ENCODE measurements around the gene ZNF664. TPM values are rescaled to one million over a fixed set of nuclear protein-coding genes. Genes with fewer than 3 reads are reported as not detected.
"Not testable (repeated sequence)": the region's sequence is repeated elsewhere in the genome, so short reads cannot be mapped to it uniquely, and the experiment has no call there.

The ZNF664 gene
- total RNA-seq, 2 experiments from 2014 or later: 45.9 to 50.4 TPM

- ATAC-seq (ENCODE audit: low read depth) (no peak), DNase-seq (no peak)
- H3K4me1 Mint-ChIP-seq: no peaks in the 10 kb centered on the region
- H3K36me3 Mint-ChIP-seq: peaks cover 10% of the 10 kb centered on the region
- POLR2A ChIA-PET: no interaction called here
- peaks cover 2% of the 10 kb centered on the region for H3K27me3 Mint-ChIP-seq
- H3K27ac Mint-ChIP-seq: no peak overlapping the region
- no peak overlapping the region for H3K4me3 Mint-ChIP-seq
- no peaks in the 10 kb centered on the region for H3K9me3 Mint-ChIP-seq
These were observed 27.5 kb upstream of the ZNF664 start for GRCh38 chr12:123945287-123946151.

GRCh38 chr12:123946152-123946515 lies 26.9 kb upstream of the ZNF664 start:
- Mint-ChIP-seq H3K9me3 (no peaks in the 10 kb centered on the region), H3K4me1 (no peaks in the 10 kb centered on the region), H3K36me3 (peaks cover 9% of the 10 kb centered on the region), H3K4me3 (no peak overlapping the region), H3K27me3 (peaks cover 2% of the 10 kb centered on the region), H3K27ac (no peak overlapping the region)
- ATAC-seq (ENCODE audit: low read depth) (no peak), DNase-seq (no peak)
- POLR2A ChIA-PET: no interaction called here

GRCh38 chr12:123946516-123947505 lies 26.2 kb upstream of the ZNF664 start:
- H3K27ac Mint-ChIP-seq; H3K4me1 Mint-ChIP-seq; ATAC-seq (ENCODE audit: low read depth); DNase-seq; H3K27me3 Mint-ChIP-seq; H3K4me3 Mint-ChIP-seq; H3K36me3 Mint-ChIP-seq; POLR2A ChIA-PET; H3K9me3 Mint-ChIP-seq: not testable (repeated sequence)

- DNase-seq; ATAC-seq (ENCODE audit: low read depth); H3K4me3 Mint-ChIP-seq; POLR2A ChIA-PET; H3K36me3 Mint-ChIP-seq; H3K27ac Mint-ChIP-seq; H3K4me1 Mint-ChIP-seq; H3K27me3 Mint-ChIP-seq; H3K9me3 Mint-ChIP-seq: not testable (repeated sequence)
These were observed 25.5 kb upstream of the ZNF664 start for GRCh38 chr12:123947531-123947930.

GRCh38 chr12:123948401-123948795 lies 24.6 kb upstream of the ZNF664 start:
- no peak overlapping the region for H3K27ac Mint-ChIP-seq

GRCh38 chr12:123948796-123949769 lies 23.9 kb upstream of the ZNF664 start:
- no peak overlapping the region for H3K27ac Mint-ChIP-seq
- ATAC-seq (ENCODE audit: low read depth): no peak
- H3K4me1 Mint-ChIP-seq: no peaks in the 10 kb centered on the region
- H3K36me3 Mint-ChIP-seq: no peaks in the 10 kb centered on the region
- POLR2A ChIA-PET: no interaction called here
- H3K27me3 Mint-ChIP-seq: peaks cover 2% of the 10 kb centered on the region
- H3K9me3 Mint-ChIP-seq: no peaks in the 10 kb centered on the region
- no peak for DNase-seq
- H3K4me3 Mint-ChIP-seq: no peak overlapping the region

More at GRCh38 chr12:123948401-123948795, 24.6 kb upstream of the ZNF664 start:
- Mint-ChIP-seq H3K4me1 (no peaks in the 10 kb centered on the region), H3K36me3 (no peaks in the 10 kb centered on the region), H3K9me3 (no peaks in the 10 kb centered on the region), H3K27me3 (peaks cover 2% of the 10 kb centered on the region), H3K4me3 (no peak overlapping the region)
- ATAC-seq (ENCODE audit: low read depth) (no peak), DNase-seq (no peak)
- POLR2A ChIA-PET: no interaction called here

DNA sequence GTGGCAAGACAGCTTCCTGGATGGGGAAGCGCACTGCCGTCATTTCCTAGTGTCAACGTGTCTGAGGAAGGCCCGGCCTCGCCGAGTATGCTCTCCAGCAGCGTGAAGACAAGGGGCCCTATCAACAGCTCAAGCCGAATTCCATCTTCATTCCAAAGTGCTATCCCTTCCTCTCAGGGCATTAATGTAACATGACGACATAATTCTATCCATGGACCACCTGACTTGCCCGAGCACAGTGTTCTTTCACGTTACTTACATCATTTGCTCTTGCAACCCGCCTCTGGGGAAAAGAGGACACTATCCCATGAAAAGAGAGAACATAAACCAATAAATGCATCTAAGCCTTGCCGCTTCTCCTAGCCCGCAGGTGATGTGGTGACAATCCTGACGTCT lies 23.2 kb upstream of the ZNF664 start:
- H3K4me3 Mint-ChIP-seq: no peak overlapping the region
- peaks cover 2% of the 10 kb centered on the region for H3K27me3 Mint-ChIP-seq
- POLR2A ChIA-PET: no interaction called here
- DNase-seq: no peak
- no peaks in the 10 kb centered on the region for H3K36me3 Mint-ChIP-seq
- ATAC-seq (ENCODE audit: low read depth): no peak
- H3K27ac Mint-ChIP-seq: no peak overlapping the region
- no peaks in the 10 kb centered on the region for H3K4me1 Mint-ChIP-seq
- H3K9me3 Mint-ChIP-seq: no peaks in the 10 kb centered on the region

GRCh38 chr12:123950476-123951349 lies 22.3 kb upstream of the ZNF664 start:
- POLR2A ChIA-PET: no interaction called here
- no peak for DNase-seq
- Mint-ChIP-seq H3K4me1 (no peaks in the 10 kb centered on the region), H3K9me3 (no peaks in the 10 kb centered on the region), H3K27me3 (peaks cover 2% of the 10 kb centered on the region), H3K27ac (no peak overlapping the region), H3K36me3 (no peaks in the 10 kb centered on the region), H3K4me3 (no peak overlapping the region)
- no peak for ATAC-seq (ENCODE audit: low read depth)

GRCh38 chr12:123951467-123951866 lies 21.5 kb upstream of the ZNF664 start:
- ATAC-seq (ENCODE audit: low read depth): no peak
- Mint-ChIP-seq H3K4me3 (no peak overlapping the region), H3K27me3 (no peaks in the 10 kb centered on the region), H3K27ac (no peak overlapping the region), H3K4me1 (no peaks in the 10 kb centered on the region), H3K36me3 (no peaks in the 10 kb centered on the region), H3K9me3 (no peaks in the 10 kb centered on the region)
- POLR2A ChIA-PET: no interaction called here
- DNase-seq: no peak

- no peaks in the 10 kb centered on the region for H3K9me3 Mint-ChIP-seq
- no peak overlapping the region for H3K4me3 Mint-ChIP-seq
- DNase-seq (no peak), ATAC-seq (ENCODE audit: low read depth) (no peak)
- H3K27ac Mint-ChIP-seq: no peak overlapping the region
- H3K4me1 Mint-ChIP-seq: no peaks in the 10 kb centered on the region
- POLR2A ChIA-PET: no interaction called here
- H3K36me3 Mint-ChIP-seq: no peaks in the 10 kb centered on the region
- H3K27me3 Mint-ChIP-seq: no peaks in the 10 kb centered on the region
These were observed 21.0 kb upstream of the ZNF664 start for GRCh38 chr12:123952037-123952436.

- Mint-ChIP-seq H3K4me1 (no peaks in the 10 kb centered on the region), H3K9me3 (no peaks in the 10 kb centered on the region), H3K4me3 (no peak overlapping the region), H3K36me3 (no peaks in the 10 kb centered on the region), H3K27me3 (no peaks in the 10 kb centered on the region), H3K27ac (no peak overlapping the region)
- ATAC-seq (ENCODE audit: low read depth) (no peak), DNase-seq (no peak)
- POLR2A ChIA-PET: no interaction called here
These were observed 18.2 kb upstream of the ZNF664 start for GRCh38 chr12:123954647-123955350.

- no peaks in the 10 kb centered on the region for H3K9me3 Mint-ChIP-seq
- H3K36me3 Mint-ChIP-seq: no peaks in the 10 kb centered on the region
- POLR2A ChIA-PET: interaction anchor here (1.5 kb wide), 1 partner anchor 16 kb away, joined by 3 read pairs; the partner anchor contains the start of gene CCDC92
- no peaks in the 10 kb centered on the region for H3K27me3 Mint-ChIP-seq
- DNase-seq (no peak), ATAC-seq (ENCODE audit: low read depth) (no peak)
- no peak overlapping the region for H3K27ac Mint-ChIP-seq
- H3K4me1 Mint-ChIP-seq: no peaks in the 10 kb centered on the region
- no peak overlapping the region for H3K4me3 Mint-ChIP-seq
These were observed 16.8 kb upstream of the ZNF664 start for GRCh38 chr12:123956249-123956648.
